ENCODE data around the gene MYO5C.

- TF ChIP-seq, protein P1, sequence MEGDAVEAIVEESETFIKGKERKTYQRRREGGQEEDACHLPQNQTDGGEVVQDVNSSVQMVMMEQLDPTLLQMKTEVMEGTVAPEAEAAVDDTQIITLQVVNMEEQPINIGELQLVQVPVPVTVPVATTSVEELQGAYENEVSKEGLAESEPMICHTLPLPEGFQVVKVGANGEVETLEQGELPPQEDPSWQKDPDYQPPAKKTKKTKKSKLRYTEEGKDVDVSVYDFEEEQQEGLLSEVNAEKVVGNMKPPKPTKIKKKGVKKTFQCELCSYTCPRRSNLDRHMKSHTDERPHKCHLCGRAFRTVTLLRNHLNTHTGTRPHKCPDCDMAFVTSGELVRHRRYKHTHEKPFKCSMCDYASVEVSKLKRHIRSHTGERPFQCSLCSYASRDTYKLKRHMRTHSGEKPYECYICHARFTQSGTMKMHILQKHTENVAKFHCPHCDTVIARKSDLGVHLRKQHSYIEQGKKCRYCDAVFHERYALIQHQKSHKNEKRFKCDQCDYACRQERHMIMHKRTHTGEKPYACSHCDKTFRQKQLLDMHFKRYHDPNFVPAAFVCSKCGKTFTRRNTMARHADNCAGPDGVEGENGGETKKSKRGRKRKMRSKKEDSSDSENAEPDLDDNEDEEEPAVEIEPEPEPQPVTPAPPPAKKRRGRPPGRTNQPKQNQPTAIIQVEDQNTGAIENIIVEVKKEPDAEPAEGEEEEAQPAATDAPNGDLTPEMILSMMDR (optimal IDR thresholded peaks at IDR 0.05 in 1 of 3, IDR thresholded peaks at IDR 0.05 in 1 of 3, conservative IDR thresholded peaks at IDR 0.05 in 1 of 3; ENCODE audit: extremely low read depth in 1 of 3, insufficient read depth in 2 of 3, low read length in 3 of 3), result no peak
- TF ChIP-seq EZH2 (IDR thresholded peaks at IDR 0.05; ENCODE audit: low read length), result no peak
These were observed 13.2 kb downstream of the MYO5C start for GRCh38 chr15:52282418-52282817.

All from keratinocyte (primary cell).